Erythroblast (primary cell): ENCODE results near the gene GPRC5C.

ENCODE experiments used
- GATA1 ChIP-seq: IDR thresholded peaks from 2 replicates; pipeline ENCODE4 v1.6.1; 2011; ENCODE audit warnings: low read depth, mild to moderate bottlenecking, control low read depth, low read length, moderate library complexity
- POLR2A ChIP-seq: IDR thresholded peaks from 2 replicates; pipeline ENCODE4 v1.6.1; 2011; ENCODE audit warnings: mild to moderate bottlenecking, low read length

DNA sequence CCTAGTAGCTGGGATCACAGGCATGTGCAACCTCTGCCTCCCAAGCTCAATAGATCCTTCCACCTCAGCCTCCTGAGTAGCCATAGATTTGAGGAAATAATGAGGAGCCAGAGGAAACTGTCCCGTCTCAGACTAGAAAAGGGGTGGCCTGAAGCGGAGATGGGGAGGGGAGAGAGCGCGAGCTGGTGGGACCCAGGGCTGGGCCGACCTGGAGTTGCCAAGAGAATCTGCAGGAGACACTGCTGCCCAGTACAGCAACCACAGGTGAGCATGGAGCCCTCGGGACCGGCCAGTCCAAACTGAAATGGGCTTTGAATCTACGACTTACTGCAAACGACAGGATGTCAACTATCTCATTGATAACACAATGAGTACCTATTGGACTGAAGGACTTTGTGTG lies 58.8 kb downstream of the GPRC5C start:
- TF ChIP-seq POLR2A = no peak
- no peak for TF ChIP-seq GATA1
